ENCODE measurements around the gene DLD.
"Not testable (repeated sequence)": the region's sequence is repeated elsewhere in the genome, so short reads cannot be mapped to it uniquely, and the experiment has no call there.

Gene DLD

GRCh38 chr7:107890962-107891635, at the start of gene DLD:
TSS of gene DLD (plus strand) at chr7:107891183. CDS start at chr7:107891251, 68 bp downstream.
- peak; percentile 56 to 96 (median 88) for DNase-seq

- DNase-seq, result no peak
Measured at GRCh38 chr7:107842213-107842612, 48.8 kb upstream of the DLD start.

- no peak for DNase-seq
Measured at GRCh38 chr7:107843184-107843583, 47.8 kb upstream of the DLD start.

- DNase-seq, result peak in 1 of 56 donors; percentile 3
Measured at GRCh38 chr7:107846324-107846723, 44.7 kb upstream of the DLD start.

GRCh38 chr7:107847168-107847835, 43.7 kb upstream of the DLD start:
- peak in 1 of 56 donors; percentile 9 for DNase-seq

- not testable (repeated sequence) for DNase-seq
Measured at GRCh38 chr7:107847836-107848175, 43.2 kb upstream of the DLD start.

GRCh38 chr7:107848211-107848610, 42.8 kb upstream of the DLD start:
- DNase-seq, result not testable (repeated sequence)

- DNase-seq, result no peak
Measured at GRCh38 chr7:107850216-107850615, 40.8 kb upstream of the DLD start.

GRCh38 chr7:107850643-107851042, 40.3 kb upstream of the DLD start:
- no peak for DNase-seq

GRCh38 chr7:107854454-107854853, 36.5 kb upstream of the DLD start:
- DNase-seq, result no peak

- DNase-seq, result no peak
Measured at GRCh38 chr7:107854989-107855388, 36.0 kb upstream of the DLD start.

- DNase-seq, result no peak
Measured at GRCh38 chr7:107856806-107857540, 34.0 kb upstream of the DLD start.

- no peak for DNase-seq
Measured at GRCh38 chr7:107857541-107857912, 33.5 kb upstream of the DLD start.

- DNase-seq, result no peak
Measured at GRCh38 chr7:107858280-107858679, 32.7 kb upstream of the DLD start.

- DNase-seq, result no peak
Measured at GRCh38 chr7:107860279-107860961, 30.6 kb upstream of the DLD start.

- no peak for DNase-seq
Measured at GRCh38 chr7:107860981-107861652, 29.9 kb upstream of the DLD start.

GRCh38 chr7:107865956-107866775, 24.8 kb upstream of the DLD start:
- DNase-seq, result no peak

- DNase-seq, result no peak
Measured at GRCh38 chr7:107867858-107868466, 23.0 kb upstream of the DLD start.

GRCh38 chr7:107870427-107871000, 20.5 kb upstream of the DLD start:
- DNase-seq, result no peak

- no peak for DNase-seq
Measured at GRCh38 chr7:107874111-107874510, 16.9 kb upstream of the DLD start.
